HG02759 (cell line): ENCODE measurements around the gene GPR75.

Experiments
- ATAC-seq: cut with Tn5 transposase; IDR thresholded peaks from one replicate; pipeline ENCODE4 v1.9.1; 2021; ENCODE audit warnings: mild to moderate bottlenecking, moderate library complexity; ENCODE audit not compliant: unreplicated experiment

Gene GPR75

GRCh38 chr2:53859206-53860181 is at the start of gene GPR75:
Gene GPR75 (minus strand): TSS chr2:53859967. CDS start chr2:53854756, 5,211 bp downstream.
- ATAC-seq, result no peak

GRCh38 chr2:53907582-53907981 is 47.8 kb upstream of the GPR75 start:
- no peak for ATAC-seq

GRCh38 chr2:53905396-53905795 is 45.6 kb upstream of the GPR75 start:
- ATAC-seq, result no peak

- no peak for ATAC-seq
Observed at GRCh38 chr2:53903011-53903410, 43.2 kb upstream of the GPR75 start.

- no peak for ATAC-seq
Observed at GRCh38 chr2:53901192-53901591, 41.4 kb upstream of the GPR75 start.

- ATAC-seq, result no peak
Observed at GRCh38 chr2:53896864-53897263, 37.1 kb upstream of the GPR75 start.

GRCh38 chr2:53886406-53887280 is 26.9 kb upstream of the GPR75 start:
- ATAC-seq, result no peak

GRCh38 chr2:53884883-53885282 is 25.1 kb upstream of the GPR75 start:
- ATAC-seq, result no peak

GRCh38 chr2:53881986-53882385 is 22.2 kb upstream of the GPR75 start:
- ATAC-seq, result no peak

GRCh38 chr2:53881360-53881759 is 21.6 kb upstream of the GPR75 start:
- no peak for ATAC-seq

GRCh38 chr2:53880756-53881155 is 21.0 kb upstream of the GPR75 start:
- no peak for ATAC-seq

GRCh38 chr2:53877556-53877955 is 17.8 kb upstream of the GPR75 start:
- ATAC-seq, result no peak

- ATAC-seq, result no peak
Observed at GRCh38 chr2:53877112-53877511, 17.3 kb upstream of the GPR75 start.

GRCh38 chr2:53874401-53874950 is 14.7 kb upstream of the GPR75 start:
- no peak for ATAC-seq

- ATAC-seq, result no peak
Observed at GRCh38 chr2:53867773-53868172, 8.0 kb upstream of the GPR75 start.

GRCh38 chr2:53867169-53867568 is 7.4 kb upstream of the GPR75 start:
- no peak for ATAC-seq

GRCh38 chr2:53865962-53866361 is 6.2 kb upstream of the GPR75 start:
- ATAC-seq, result no peak

- ATAC-seq, result no peak
Observed at GRCh38 chr2:53865264-53865663, 5.5 kb upstream of the GPR75 start.

GRCh38 chr2:53863538-53864227 is 3.9 kb upstream of the GPR75 start:
- no peak for ATAC-seq

- no peak for ATAC-seq
Observed at GRCh38 chr2:53861824-53862223, 2.1 kb upstream of the GPR75 start.

- no peak for ATAC-seq
Observed at GRCh38 chr2:53856272-53856671, 3.5 kb downstream of the GPR75 start.
